WI38 (cell line): ENCODE measurements around the gene CCL27.
A peak's percentile ranks its signal among the peaks of the same experiment; 100 is the strongest.

Experiments used
- H3K4me3 ChIP-seq: 2 replicates; pipeline ENCODE4 v1.5.1; 2011; ENCODE audit warnings: low read depth, mild to moderate bottlenecking, control low read depth, low read length
- CTCF ChIP-seq: IDR thresholded peaks from 2 replicates; pipeline ENCODE4 v1.5.1; 2012; ENCODE audit warnings: low read depth, mild to moderate bottlenecking, control low read depth, low read length

Gene CCL27

GRCh38 chr9:34675869-34676268, 13.4 kb upstream of the CCL27 start:
- no peak for TF ChIP-seq CTCF

GRCh38 chr9:34675048-34675714, 12.7 kb upstream of the CCL27 start:
- TF ChIP-seq CTCF = peak; percentile 95
- no peak overlapping the region for H3K4me3 ChIP-seq

More at GRCh38 chr9:34675869-34676268, 13.4 kb upstream of the CCL27 start:
- no peak overlapping the region for H3K4me3 ChIP-seq

GRCh38 chr9:34674440-34674839, 12.0 kb upstream of the CCL27 start:
- TF ChIP-seq CTCF = no peak
- no peak overlapping the region for H3K4me3 ChIP-seq

GRCh38 chr9:34671307-34671706, 8.8 kb upstream of the CCL27 start:
- no peak for TF ChIP-seq CTCF
- H3K4me3 ChIP-seq = no peak overlapping the region

- no peak for TF ChIP-seq CTCF
- H3K4me3 ChIP-seq = no peak overlapping the region
Observed at GRCh38 chr9:34669809-34670562, 7.5 kb upstream of the CCL27 start.

GRCh38 chr9:34665381-34666250, 3.2 kb upstream of the CCL27 start:
- no peak for TF ChIP-seq CTCF
- peak overlapping the region; percentile 87 for H3K4me3 ChIP-seq
